Fibroblast of lung (primary cell): Measurements from ENCODE around the gene ADAM23. TPM values are rescaled to one million over a fixed set of nuclear protein-coding genes. Genes with fewer than 3 reads are reported as not detected.

ENCODE experiments used
- DNase-seq, 2 donors: peaks; one replicate each; pipeline versions ENCODE4 v3.0.0 to v3.0.0-alpha.2; 2010; ENCODE audit warnings: low read depth in 2 of 2
- H2AFZ ChIP-seq: 2 replicates; pipeline ENCODE4 v1.5.1; 2012; ENCODE audit warnings: low read length, control low read depth, inconsistent platforms
- H3K27ac ChIP-seq: 2 replicates; pipeline ENCODE4 v1.5.1; 2011; ENCODE audit warnings: low read length, control low read depth; ENCODE audit not compliant: insufficient read depth
- H3K27me3 ChIP-seq: 2 replicates; pipeline ENCODE4 v1.5.1; 2011; ENCODE audit warnings: mild to moderate bottlenecking, low read length; ENCODE audit not compliant: control insufficient read depth, insufficient read depth
- H3K36me3 ChIP-seq: 2 replicates; pipeline ENCODE4 v1.5.1; 2011; ENCODE audit warnings: low read length; ENCODE audit not compliant: control insufficient read depth, insufficient read depth
- H3K4me1 ChIP-seq: 2 replicates; pipeline ENCODE4 v1.5.1; 2011; ENCODE audit warnings: low read length; ENCODE audit not compliant: control insufficient read depth, insufficient read depth; ENCODE audit errors: extremely low read depth
- H3K4me2 ChIP-seq: 2 replicates; pipeline ENCODE4 v1.5.1; 2011; ENCODE audit warnings: low read length, control low read depth; ENCODE audit not compliant: insufficient read depth; ENCODE audit errors: extremely low read depth
- H3K4me3 ChIP-seq, 4 experiments: fragments of 200-600 bp in 1 of 4; sonication (generic) in 1 of 4; replicated peaks in 1 of 4; 2 replicates each; pipeline ENCODE4 v1.5.1; 2011 to 2016; ENCODE audit warnings: low read length in 4 of 4, low read depth in 3 of 4, mild to moderate bottlenecking in 3 of 4, control low read depth in 2 of 4, inconsistent platforms in 1 of 4, mixed read lengths in 1 of 4; ENCODE audit not compliant: insufficient read depth in 1 of 4; ENCODE audit errors: control extremely low read depth in 1 of 4
- H3K79me2 ChIP-seq: 2 replicates; pipeline ENCODE4 v1.5.1; 2012; ENCODE audit warnings: mild to moderate bottlenecking, low read length, inconsistent platforms; ENCODE audit not compliant: control insufficient read depth, insufficient read depth
- H3K9ac ChIP-seq: 2 replicates; pipeline ENCODE4 v1.5.1; 2011; ENCODE audit warnings: mild to moderate bottlenecking, low read length, control low read depth; ENCODE audit not compliant: insufficient read depth
- H3K9me3 ChIP-seq: 2 replicates; pipeline ENCODE4 v1.5.1; 2012; ENCODE audit warnings: low read depth, low read length; ENCODE audit not compliant: control insufficient read depth, insufficient read depth
- H4K20me1 ChIP-seq: 2 replicates; pipeline ENCODE4 v1.5.1; 2011; ENCODE audit warnings: low read length; ENCODE audit not compliant: control insufficient read depth, insufficient read depth; ENCODE audit errors: extremely low read depth
- CTCF ChIP-seq, 2 donors: IDR thresholded peaks in 1 of 2; conservative IDR thresholded peaks in 1 of 2; 1 replicate in 1 of 2; 2 replicates in 1 of 2; pipeline ENCODE4 v1.5.1; 2011 to 2012; ENCODE audit warnings: low read length in 2 of 2, control low read depth in 1 of 2, inconsistent platforms in 1 of 2, low read depth in 1 of 2, mild to moderate bottlenecking in 1 of 2
- EZH2 ChIP-seq: IDR thresholded peaks from 2 replicates; pipeline ENCODE4 v1.5.1; 2012; ENCODE audit warnings: low read length, control low read depth, mild to moderate bottlenecking; ENCODE audit errors: missing control alignments
- polyA plus RNA-seq, 2 donors: library from polyadenylated mRNA; depleted of rRNA in 1 of 2; stranded (reverse) in 1 of 2; unstranded in 1 of 2; fragments of >200 nt; gene quantifications; 2 replicates each; pipeline ENCODE4 v1.2.1, GENCODE V29; 2011 to 2012; ENCODE audit warnings: missing spikeins in 1 of 2
- total RNA-seq: library from RNA; depleted of rRNA; stranded (reverse); fragments of >200 nt; gene quantifications from 2 replicates; pipeline ENCODE4 v1.2.1, GENCODE V29; 2014

The ADAM23 gene
- total and polyA plus RNA-seq, 2 donors (not counting 1 experiment from before 2014, with no cell fraction given): 2.3 to 2.7 TPM

DNA sequence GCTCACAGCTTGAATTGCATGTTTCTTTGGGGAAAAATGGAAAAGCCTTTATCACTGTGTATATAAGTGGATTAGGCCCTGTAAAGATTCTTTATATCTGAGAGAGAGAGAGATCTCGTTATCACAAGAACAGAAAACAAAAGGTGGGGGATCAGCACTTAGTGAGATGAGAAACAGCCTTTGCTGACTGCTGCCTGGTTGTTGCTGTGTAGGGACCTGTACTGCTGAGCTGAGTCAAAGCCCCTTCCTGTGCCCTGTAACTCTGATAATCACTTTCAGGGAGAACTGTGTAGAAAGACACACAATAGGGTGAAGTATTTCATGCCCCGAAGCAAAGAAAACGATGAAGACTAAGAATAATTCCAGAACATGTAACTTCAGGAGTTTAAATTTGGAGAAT is 168.4 kb downstream of the ADAM23 start:
- Histone ChIP-seq H3K4me2 (no peak overlapping the region), H3K4me3 (no peak overlapping the region), H3K79me2 (no peaks in the 10 kb centered on the region), H3K4me1 (no peaks in the 10 kb centered on the region), H3K27ac (no peak overlapping the region), H3K36me3 (no peaks in the 10 kb centered on the region), H2AFZ (no peak overlapping the region), H3K27me3 (no peaks in the 10 kb centered on the region), H4K20me1 (no peaks in the 10 kb centered on the region), H3K9me3 (no peaks in the 10 kb centered on the region), H3K9ac (no peak overlapping the region)
- no peak for DNase-seq
- TF ChIP-seq CTCF (conservative IDR thresholded peaks at IDR 0.05 in 1 of 2, IDR thresholded peaks at IDR 0.05 in 1 of 2; ENCODE audit: low read depth in 1 of 2, low read length in 2 of 2) (no peak), EZH2 (no peak)

GRCh38 chr2:206614811-206615210 is 171.5 kb downstream of the ADAM23 start:
- H3K27me3 ChIP-seq: no peaks in the 10 kb centered on the region
- H3K4me3 ChIP-seq: no peak overlapping the region
- H4K20me1 ChIP-seq: no peaks in the 10 kb centered on the region
- no peak overlapping the region for H3K9ac ChIP-seq
- no peaks in the 10 kb centered on the region for H3K4me1 ChIP-seq
- peak; percentile 6 to 55 for DNase-seq
- H3K79me2 ChIP-seq: no peaks in the 10 kb centered on the region
- no peak overlapping the region for H3K27ac ChIP-seq
- no peak for TF ChIP-seq EZH2
- H2AFZ ChIP-seq: no peak overlapping the region
- H3K9me3 ChIP-seq: no peaks in the 10 kb centered on the region
- no peak overlapping the region for H3K4me2 ChIP-seq
- H3K36me3 ChIP-seq: no peaks in the 10 kb centered on the region

DNA sequence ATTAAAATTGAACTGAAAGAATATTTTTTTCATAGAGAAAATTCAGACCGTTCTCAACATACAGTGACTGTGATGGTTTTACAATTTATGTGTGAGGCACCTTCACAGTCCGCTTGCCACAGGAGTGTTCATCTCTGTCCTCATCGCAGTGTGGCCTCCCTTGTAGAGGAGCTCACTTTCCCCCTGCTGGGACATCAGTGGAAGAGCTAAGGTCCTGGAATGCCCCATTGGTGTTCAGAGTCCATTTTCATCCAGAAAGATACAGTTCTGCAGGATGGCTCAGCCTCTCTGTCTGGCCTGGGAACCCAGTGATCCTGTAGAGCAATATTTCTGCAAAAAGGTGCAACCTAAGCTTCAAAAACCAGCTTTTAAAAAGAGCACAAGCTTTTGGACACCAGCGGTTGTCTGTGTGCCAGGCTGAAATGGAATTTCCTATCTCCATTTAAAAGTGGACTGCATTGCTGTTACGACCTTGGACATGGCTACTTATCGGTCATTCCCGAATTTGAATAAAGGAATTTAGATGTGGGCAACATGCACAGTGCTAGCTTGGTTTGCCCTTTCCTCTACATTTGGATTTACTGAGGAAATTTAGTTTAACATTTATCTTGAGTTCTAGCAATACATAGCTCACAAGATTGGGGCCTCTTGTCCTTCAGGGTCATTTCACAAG is 172.2 kb downstream of the ADAM23 start:
- Histone ChIP-seq H3K4me3 (no peak overlapping the region), H3K9ac (no peak overlapping the region), H3K4me1 (no peaks in the 10 kb centered on the region), H3K36me3 (no peaks in the 10 kb centered on the region), H3K27ac (no peak overlapping the region), H3K27me3 (no peaks in the 10 kb centered on the region), H3K4me2 (no peak overlapping the region), H3K9me3 (no peaks in the 10 kb centered on the region), H2AFZ (no peak overlapping the region), H4K20me1 (no peaks in the 10 kb centered on the region), H3K79me2 (no peaks in the 10 kb centered on the region)
- no peak for TF ChIP-seq EZH2
- TF ChIP-seq CTCF (conservative IDR thresholded peaks at IDR 0.05 in 1 of 2, IDR thresholded peaks at IDR 0.05 in 1 of 2; ENCODE audit: low read depth in 1 of 2, low read length in 2 of 2): no peak
- DNase-seq: no peak
